ENCODE measurements around the gene CDH24. TPM values are rescaled to one million over a fixed set of nuclear protein-coding genes. Genes with fewer than 3 reads are reported as not detected.

Gene CDH24
- total and polyA plus RNA-seq, 10 of the 15 experiments (the other 5 are each of a cell fraction or from before 2014, with no cell fraction given), result 0.10 to 1.5 (median 0.45) TPM; not detected in 2

DNA sequence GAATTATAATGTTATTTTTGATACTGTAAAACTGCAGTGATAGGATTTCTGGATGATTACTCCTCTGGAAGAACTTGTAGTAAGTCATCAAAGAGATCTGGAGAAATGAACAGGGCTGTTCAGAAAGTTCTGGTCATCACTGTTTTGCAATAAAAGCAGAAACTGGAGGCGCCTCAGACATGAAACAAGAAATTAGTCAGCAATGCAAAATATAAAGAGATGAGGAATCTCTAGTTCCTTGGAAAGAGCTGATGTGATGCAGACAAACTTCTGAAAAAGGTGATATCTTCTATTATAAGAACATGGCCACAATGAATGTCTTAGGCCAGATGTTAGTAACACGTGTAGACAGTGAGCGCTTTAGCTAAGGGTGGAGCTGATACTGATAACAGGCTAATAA lies 28.1 kb upstream of the CDH24 start:
- Histone ChIP-seq H3K4me3 (no peak overlapping the region), H4K20me1 (ENCODE audit: control insufficient read depth, insufficient read depth) (no peaks in the 10 kb centered on the region), H2AFZ (ENCODE audit: control insufficient read depth, low read depth, low read length) (no peak overlapping the region), H3K9ac (ENCODE audit: control insufficient read depth, insufficient read depth, low read length) (no peak overlapping the region), H3K4me1 (ENCODE audit: control insufficient read depth, insufficient read depth, low read length) (no peaks in the 10 kb centered on the region), H3K79me2 (ENCODE audit: control insufficient read depth, insufficient read depth, low read length) (no peaks in the 10 kb centered on the region; the same call in 1 of the 2 replicates), H3K27me3 (replicated peaks in 1 of 2; ENCODE audit: control insufficient read depth in 2 of 2, insufficient read depth in 2 of 2, low read length in 1 of 2) (no peaks in the 10 kb centered on the region), H3K4me2 (ENCODE audit: control insufficient read depth, insufficient read depth) (no peak overlapping the region), H3K9me3 (replicated peaks; ENCODE audit: control insufficient read depth, insufficient read depth, low read length) (no peaks in the 10 kb centered on the region), H3K36me3 (ENCODE audit: control insufficient read depth in 2 of 2, insufficient read depth in 2 of 2, low read length in 1 of 2) (peaks cover 9 to 41% of the 10 kb centered on the region in 2 experiments), H3K27ac (ENCODE audit: control insufficient read depth, insufficient read depth) (no peak overlapping the region)
- TF ChIP-seq ESRRA (IDR thresholded peaks at IDR 0.05; ENCODE audit: low read length) (no peak), KLF5 (IDR thresholded peaks at IDR 0.05; ENCODE audit: partially characterized antibody) (no peak), HDAC6 (IDR thresholded peaks at IDR 0.05; ENCODE audit: unreplicated experiment) (no peak), MTA3 (IDR thresholded peaks at IDR 0.05; ENCODE audit: borderline replicate concordance, low read length) (no peak), RFX5 (IDR thresholded peaks at IDR 0.05; ENCODE audit: low read depth, low read length) (no peak), ZZZ3 (IDR thresholded peaks at IDR 0.05; ENCODE audit: control insufficient read depth, insufficient read length, low read depth) (no peak), TCF3 (IDR thresholded peaks at IDR 0.05; ENCODE audit: borderline replicate concordance, insufficient read depth, low read depth, low read length) (no peak), ZSCAN29 (IDR thresholded peaks at IDR 0.05) (no peak), YBX1 (IDR thresholded peaks at IDR 0.05) (no peak), ZNF207 (IDR thresholded peaks at IDR 0.05; ENCODE audit: borderline replicate concordance) (no peak)
- TF ChIP-seq, protein P1, sequence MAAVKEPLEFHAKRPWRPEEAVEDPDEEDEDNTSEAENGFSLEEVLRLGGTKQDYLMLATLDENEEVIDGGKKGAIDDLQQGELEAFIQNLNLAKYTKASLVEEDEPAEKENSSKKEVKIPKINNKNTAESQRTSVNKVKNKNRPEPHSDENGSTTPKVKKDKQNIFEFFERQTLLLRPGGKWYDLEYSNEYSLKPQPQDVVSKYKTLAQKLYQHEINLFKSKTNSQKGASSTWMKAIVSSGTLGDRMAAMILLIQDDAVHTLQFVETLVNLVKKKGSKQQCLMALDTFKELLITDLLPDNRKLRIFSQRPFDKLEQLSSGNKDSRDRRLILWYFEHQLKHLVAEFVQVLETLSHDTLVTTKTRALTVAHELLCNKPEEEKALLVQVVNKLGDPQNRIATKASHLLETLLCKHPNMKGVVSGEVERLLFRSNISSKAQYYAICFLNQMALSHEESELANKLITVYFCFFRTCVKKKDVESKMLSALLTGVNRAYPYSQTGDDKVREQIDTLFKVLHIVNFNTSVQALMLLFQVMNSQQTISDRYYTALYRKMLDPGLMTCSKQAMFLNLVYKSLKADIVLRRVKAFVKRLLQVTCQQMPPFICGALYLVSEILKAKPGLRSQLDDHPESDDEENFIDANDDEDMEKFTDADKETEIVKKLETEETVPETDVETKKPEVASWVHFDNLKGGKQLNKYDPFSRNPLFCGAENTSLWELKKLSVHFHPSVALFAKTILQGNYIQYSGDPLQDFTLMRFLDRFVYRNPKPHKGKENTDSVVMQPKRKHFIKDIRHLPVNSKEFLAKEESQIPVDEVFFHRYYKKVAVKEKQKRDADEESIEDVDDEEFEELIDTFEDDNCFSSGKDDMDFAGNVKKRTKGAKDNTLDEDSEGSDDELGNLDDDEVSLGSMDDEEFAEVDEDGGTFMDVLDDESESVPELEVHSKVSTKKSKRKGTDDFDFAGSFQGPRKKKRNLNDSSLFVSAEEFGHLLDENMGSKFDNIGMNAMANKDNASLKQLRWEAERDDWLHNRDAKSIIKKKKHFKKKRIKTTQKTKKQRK (IDR thresholded peaks at IDR 0.05; ENCODE audit: low read depth, low read length), result no peak
- TF ChIP-seq, protein P2, sequence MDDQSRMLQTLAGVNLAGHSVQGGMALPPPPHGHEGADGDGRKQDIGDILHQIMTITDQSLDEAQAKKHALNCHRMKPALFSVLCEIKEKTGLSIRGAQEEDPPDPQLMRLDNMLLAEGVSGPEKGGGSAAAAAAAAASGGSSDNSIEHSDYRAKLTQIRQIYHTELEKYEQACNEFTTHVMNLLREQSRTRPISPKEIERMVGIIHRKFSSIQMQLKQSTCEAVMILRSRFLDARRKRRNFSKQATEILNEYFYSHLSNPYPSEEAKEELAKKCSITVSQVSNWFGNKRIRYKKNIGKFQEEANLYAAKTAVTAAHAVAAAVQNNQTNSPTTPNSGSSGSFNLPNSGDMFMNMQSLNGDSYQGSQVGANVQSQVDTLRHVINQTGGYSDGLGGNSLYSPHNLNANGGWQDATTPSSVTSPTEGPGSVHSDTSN (IDR thresholded peaks at IDR 0.05; ENCODE audit: insufficient replicate concordance, low read depth, low read length), result no peak
- TF ChIP-seq, protein P3, sequence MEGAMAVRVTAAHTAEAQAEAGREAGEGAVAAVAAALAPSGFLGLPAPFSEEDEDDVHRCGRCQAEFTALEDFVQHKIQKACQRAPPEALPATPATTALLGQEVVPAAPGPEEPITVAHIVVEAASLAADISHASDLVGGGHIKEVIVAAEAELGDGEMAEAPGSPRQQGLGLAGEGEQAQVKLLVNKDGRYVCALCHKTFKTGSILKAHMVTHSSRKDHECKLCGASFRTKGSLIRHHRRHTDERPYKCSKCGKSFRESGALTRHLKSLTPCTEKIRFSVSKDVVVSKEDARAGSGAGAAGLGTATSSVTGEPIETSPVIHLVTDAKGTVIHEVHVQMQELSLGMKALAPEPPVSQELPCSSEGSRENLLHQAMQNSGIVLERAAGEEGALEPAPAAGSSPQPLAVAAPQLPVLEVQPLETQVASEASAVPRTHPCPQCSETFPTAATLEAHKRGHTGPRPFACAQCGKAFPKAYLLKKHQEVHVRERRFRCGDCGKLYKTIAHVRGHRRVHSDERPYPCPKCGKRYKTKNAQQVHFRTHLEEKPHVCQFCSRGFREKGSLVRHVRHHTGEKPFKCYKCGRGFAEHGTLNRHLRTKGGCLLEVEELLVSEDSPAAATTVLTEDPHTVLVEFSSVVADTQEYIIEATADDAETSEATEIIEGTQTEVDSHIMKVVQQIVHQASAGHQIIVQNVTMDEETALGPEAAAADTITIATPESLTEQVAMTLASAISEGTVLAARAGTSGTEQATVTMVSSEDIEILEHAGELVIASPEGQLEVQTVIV (IDR thresholded peaks at IDR 0.05; ENCODE audit: borderline replicate concordance, partially characterized antibody), result no peak
- FAIRE-seq (no peak), ATAC-seq (no peak), DNase-seq (ENCODE audit: low read depth, low spot score) (no peak)
- ChIA-PET RAD21 (ENCODE audit: unreplicated experiment) (no interaction called here), SMC1A (ENCODE audit: uncharacterized antibody, unreplicated experiment) (interaction anchor here (0.6 to 1.3 kb wide), 4 partner anchors 9 to 17 kb away, joined by 3 to 4 read pairs (median 3); partner anchors contain the start of genes ACIN1 and C14orf119), POLR2A (interaction anchor here (0.6 to 1.3 kb wide), 2 partner anchors 9 to 93 kb away, joined by 6 to 7 read pairs; partner anchors contain the start of genes ACIN1 and C14orf119), CTCF (interaction anchor here (0.6 to 3.1 kb wide), 6 partner anchors 8 to 99 kb away, joined by 3 to 16 read pairs (median 5); partner anchors contain the start of gene ACIN1)
- WGBS (ENCODE audit: insufficient coverage, insufficient replicate concordance, low lambda C conversion rate, missing lambda C conversion rate), result 35% methylated on average over 3 of the region's 3 CpGs
- in situ Hi-C loops (cut with MboI) (no loop called here), intact Hi-C loops (cut with micrococcal nuclease; ENCODE audit: unreplicated experiment) (no loop called here)
- BruUV-seq (replicated peaks), result no TSS peak
